Urothelium cell line (cell line): Measurements from ENCODE around the gene NUAK2.

Source experiments
- DNase-seq: peaks from one replicate; pipeline ENCODE4 v3.0.0; 2011; ENCODE audit warnings: low spot score, mixed read lengths
- FAIRE-seq: peaks from 2 replicates; lab custom pipeline; 2011; peaks lifted over from hg19 to GRCh38; lab: Jason Lieb, UNC

The NUAK2 gene

GRCh38 chr1:205279986-205280385 is 41.6 kb downstream of the NUAK2 start:
- DNase-seq (no peak), FAIRE-seq (no peak)

- FAIRE-seq (no peak), DNase-seq (no peak)
Measured at GRCh38 chr1:205276689-205277065, 44.9 kb downstream of the NUAK2 start.

GRCh38 chr1:205275916-205276688 is 45.4 kb downstream of the NUAK2 start:
- no peak for DNase-seq
- no peak for FAIRE-seq

- DNase-seq (no peak), FAIRE-seq (no peak)
Measured at GRCh38 chr1:205275133-205275532, 46.4 kb downstream of the NUAK2 start.

- no peak for DNase-seq
- no peak for FAIRE-seq
Measured at GRCh38 chr1:205274041-205274691, 47.4 kb downstream of the NUAK2 start.

GRCh38 chr1:205273551-205273982 is 48.0 kb downstream of the NUAK2 start:
- FAIRE-seq = peak; percentile 88
- DNase-seq = peak; percentile 83

GRCh38 chr1:205272536-205272935 is 49.0 kb downstream of the NUAK2 start:
- FAIRE-seq (no peak), DNase-seq (no peak)

GRCh38 chr1:205271745-205272144 is 49.8 kb downstream of the NUAK2 start:
- no peak for DNase-seq
- no peak for FAIRE-seq

- FAIRE-seq (no peak), DNase-seq (no peak)
Measured at GRCh38 chr1:205271277-205271676, 50.3 kb downstream of the NUAK2 start.

- FAIRE-seq = no peak
- peak; percentile 66 for DNase-seq
Measured at GRCh38 chr1:205270764-205271163, 50.8 kb downstream of the NUAK2 start.

- FAIRE-seq (no peak), DNase-seq (no peak)
Measured at GRCh38 chr1:205270271-205270670, 51.3 kb downstream of the NUAK2 start.

- no peak for FAIRE-seq
- DNase-seq = no peak
Measured at GRCh38 chr1:205269711-205270110, 51.8 kb downstream of the NUAK2 start.

- DNase-seq (no peak), FAIRE-seq (no peak)
Measured at GRCh38 chr1:205268846-205269680, 52.5 kb downstream of the NUAK2 start.

GRCh38 chr1:205267306-205267902 is 54.1 kb downstream of the NUAK2 start:
- DNase-seq (no peak), FAIRE-seq (no peak)

- FAIRE-seq (no peak), DNase-seq (no peak)
Measured at GRCh38 chr1:205266611-205267305, 54.8 kb downstream of the NUAK2 start.

GRCh38 chr1:205263580-205264190 is 57.9 kb downstream of the NUAK2 start:
- no peak for DNase-seq

GRCh38 chr1:205262731-205263171 is 58.8 kb downstream of the NUAK2 start:
- no peak for FAIRE-seq
- DNase-seq = no peak

More at GRCh38 chr1:205263580-205264190, 57.9 kb downstream of the NUAK2 start:
- FAIRE-seq = no peak

- DNase-seq (no peak), FAIRE-seq (no peak)
Measured at GRCh38 chr1:205261946-205262691, 59.4 kb downstream of the NUAK2 start.
